GM10248 (cell line): Measurements from ENCODE around the gene RICTOR.

Experiments used
- CTCF ChIA-PET: fragments of 300-600 bp; sonication (Branson Sonifier 250); formaldehyde crosslinking; extraction: SDS; loops from one replicate; lab custom pipeline; 2021; ENCODE audit warnings: antibody characterized with exemption; lab: Yijun Ruan, JAX
- POLR2A ChIA-PET: fragments of 350-650 bp; sonication (Branson Sonifier 250); formaldehyde crosslinking; extraction: SDS; loops from one replicate; lab custom pipeline; 2020; ENCODE audit warnings: antibody characterized with exemption; lab: Yijun Ruan, JAX
- DNase-seq: peaks from one replicate; pipeline ENCODE4 v3.0.0; 2012; ENCODE audit errors: extremely low spot score
- TF ChIP-seq, protein P1 (sequence below): IDR thresholded peaks from 2 replicates; pipeline ENCODE4 v1.5.1; 2012; ENCODE audit warnings: mild to moderate bottlenecking, low read depth; ENCODE audit errors: extremely low read depth, missing control alignments, control extremely low read depth

RICTOR gene

GRCh38 chr5:39117401-39117800 lies 43.2 kb upstream of the RICTOR start:
- no peak for DNase-seq
- ChIA-PET POLR2A (no interaction called here), CTCF (no interaction called here)
- TF ChIP-seq, protein P1, sequence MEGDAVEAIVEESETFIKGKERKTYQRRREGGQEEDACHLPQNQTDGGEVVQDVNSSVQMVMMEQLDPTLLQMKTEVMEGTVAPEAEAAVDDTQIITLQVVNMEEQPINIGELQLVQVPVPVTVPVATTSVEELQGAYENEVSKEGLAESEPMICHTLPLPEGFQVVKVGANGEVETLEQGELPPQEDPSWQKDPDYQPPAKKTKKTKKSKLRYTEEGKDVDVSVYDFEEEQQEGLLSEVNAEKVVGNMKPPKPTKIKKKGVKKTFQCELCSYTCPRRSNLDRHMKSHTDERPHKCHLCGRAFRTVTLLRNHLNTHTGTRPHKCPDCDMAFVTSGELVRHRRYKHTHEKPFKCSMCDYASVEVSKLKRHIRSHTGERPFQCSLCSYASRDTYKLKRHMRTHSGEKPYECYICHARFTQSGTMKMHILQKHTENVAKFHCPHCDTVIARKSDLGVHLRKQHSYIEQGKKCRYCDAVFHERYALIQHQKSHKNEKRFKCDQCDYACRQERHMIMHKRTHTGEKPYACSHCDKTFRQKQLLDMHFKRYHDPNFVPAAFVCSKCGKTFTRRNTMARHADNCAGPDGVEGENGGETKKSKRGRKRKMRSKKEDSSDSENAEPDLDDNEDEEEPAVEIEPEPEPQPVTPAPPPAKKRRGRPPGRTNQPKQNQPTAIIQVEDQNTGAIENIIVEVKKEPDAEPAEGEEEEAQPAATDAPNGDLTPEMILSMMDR = no peak

DNA sequence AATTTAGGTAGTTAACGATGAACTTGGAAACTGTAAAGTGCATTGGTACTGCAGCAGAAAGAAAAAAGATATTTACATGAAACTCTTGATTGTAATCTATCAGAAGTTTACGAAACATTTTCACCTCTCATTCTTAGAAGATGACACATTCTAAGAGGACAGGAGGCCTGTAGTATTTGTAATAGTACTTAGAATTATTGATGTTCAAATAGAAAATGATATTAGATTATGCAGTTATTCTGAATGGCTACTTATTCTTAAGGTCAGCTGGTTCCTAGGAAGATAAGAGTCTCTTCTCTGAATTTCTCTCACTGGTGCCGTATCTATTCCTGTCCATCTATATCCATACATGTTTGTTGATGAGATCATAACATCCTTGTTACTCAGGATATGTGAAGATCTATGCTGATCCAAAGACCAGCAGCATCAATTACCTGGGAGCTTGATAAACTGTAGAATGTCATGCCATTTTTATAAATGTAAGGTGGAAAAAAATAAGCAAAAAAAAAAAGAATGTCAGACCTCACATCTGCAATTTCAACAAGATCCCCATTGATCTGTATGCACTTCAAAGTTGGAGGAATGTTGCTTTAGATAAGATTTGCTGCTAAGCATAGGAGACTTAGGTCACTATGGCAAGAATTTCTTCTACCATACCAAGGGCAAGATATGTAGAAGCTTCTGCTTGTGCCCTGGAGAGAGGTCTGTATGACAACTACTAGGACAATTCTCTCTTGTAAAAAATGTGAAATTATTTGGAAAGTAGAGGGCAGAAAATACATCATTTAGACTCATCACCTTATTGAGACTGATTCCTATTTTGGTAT lies 42.4 kb upstream of the RICTOR start:
- TF ChIP-seq, protein P1 = no peak
- no peak for DNase-seq
- ChIA-PET CTCF (no interaction called here), POLR2A (no interaction called here)

DNA sequence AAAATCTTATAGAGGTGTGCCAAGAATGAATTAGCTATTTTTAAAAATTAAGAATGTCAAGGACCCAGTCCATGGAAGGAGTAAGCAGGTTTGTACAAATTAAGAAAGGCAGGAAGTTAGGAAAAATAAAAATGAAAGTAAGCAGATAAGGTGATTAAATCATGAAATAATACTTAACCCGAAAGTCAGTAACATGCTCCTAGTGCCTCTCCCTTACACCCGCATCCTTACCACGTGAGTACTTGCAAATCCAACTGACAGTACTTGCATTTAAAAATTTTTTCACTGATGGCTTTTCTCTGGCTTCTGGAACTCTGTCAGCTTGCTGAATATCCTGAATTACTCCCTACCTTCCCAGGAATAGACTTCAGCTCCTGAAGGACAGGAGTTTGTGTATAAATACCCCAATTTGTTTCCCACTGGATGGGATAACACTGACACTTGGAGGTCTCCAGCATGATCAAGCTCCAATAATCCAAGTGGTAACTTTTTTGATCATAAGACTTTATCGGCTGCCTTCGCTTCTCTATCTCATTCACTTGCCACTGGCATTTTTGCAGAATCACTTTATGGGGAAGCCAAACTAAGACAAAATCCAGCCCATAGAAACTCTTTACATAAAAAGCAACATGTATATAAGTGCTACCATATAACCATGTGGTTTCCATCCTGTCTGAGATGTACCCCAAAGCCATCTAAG lies 41.6 kb upstream of the RICTOR start:
- TF ChIP-seq, protein P1 = no peak
- CTCF ChIA-PET = no interaction called here
- DNase-seq = no peak
- POLR2A ChIA-PET = no interaction called here

DNA sequence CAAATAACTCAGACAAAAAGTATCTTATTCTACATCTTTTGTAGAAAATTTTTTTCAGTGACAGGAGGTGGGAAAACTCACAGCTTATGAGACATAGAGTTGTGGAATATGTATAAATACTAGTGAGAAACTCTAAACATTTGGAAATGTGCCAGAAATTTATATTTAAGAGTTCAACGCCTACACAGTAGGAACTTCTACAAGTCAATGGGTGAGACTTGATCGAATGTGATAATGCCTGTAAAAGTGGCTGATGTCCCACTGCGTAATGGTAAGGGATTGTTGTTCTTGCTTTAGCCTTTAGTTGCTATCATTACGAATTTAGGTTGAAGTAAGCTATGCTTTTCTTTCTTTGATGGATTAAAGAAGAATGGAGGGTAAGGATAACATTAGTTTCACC lies 40.0 kb upstream of the RICTOR start:
- ChIA-PET CTCF (no interaction called here), POLR2A (no interaction called here)
- DNase-seq = no peak
- TF ChIP-seq, protein P1 = no peak

- POLR2A ChIA-PET = no interaction called here
- CTCF ChIA-PET = no interaction called here
Measured at GRCh38 chr5:39113354-39113953, 39.3 kb upstream of the RICTOR start.

GRCh38 chr5:39109606-39110005 lies 35.4 kb upstream of the RICTOR start:
- ChIA-PET CTCF (interaction anchor here (1.5 kb wide), 1 partner anchor 11 kb away, joined by 3 read pairs; no protein-coding TSS in a partner anchor), POLR2A (no interaction called here)
- TF ChIP-seq, protein P1 = no peak

More at GRCh38 chr5:39113354-39113953, 39.3 kb upstream of the RICTOR start:
- TF ChIP-seq, protein P1 = no peak
- no peak for DNase-seq

More at GRCh38 chr5:39109606-39110005, 35.4 kb upstream of the RICTOR start:
- DNase-seq = no peak
